ENCODE measurements around the gene ZMIZ1. TPM values are rescaled to one million over a fixed set of nuclear protein-coding genes. Genes with fewer than 3 reads are reported as not detected.

ZMIZ1 gene
- total and polyA plus RNA-seq, 4 donors, result 18.3 to 80.2 (median 42.6) TPM

DNA sequence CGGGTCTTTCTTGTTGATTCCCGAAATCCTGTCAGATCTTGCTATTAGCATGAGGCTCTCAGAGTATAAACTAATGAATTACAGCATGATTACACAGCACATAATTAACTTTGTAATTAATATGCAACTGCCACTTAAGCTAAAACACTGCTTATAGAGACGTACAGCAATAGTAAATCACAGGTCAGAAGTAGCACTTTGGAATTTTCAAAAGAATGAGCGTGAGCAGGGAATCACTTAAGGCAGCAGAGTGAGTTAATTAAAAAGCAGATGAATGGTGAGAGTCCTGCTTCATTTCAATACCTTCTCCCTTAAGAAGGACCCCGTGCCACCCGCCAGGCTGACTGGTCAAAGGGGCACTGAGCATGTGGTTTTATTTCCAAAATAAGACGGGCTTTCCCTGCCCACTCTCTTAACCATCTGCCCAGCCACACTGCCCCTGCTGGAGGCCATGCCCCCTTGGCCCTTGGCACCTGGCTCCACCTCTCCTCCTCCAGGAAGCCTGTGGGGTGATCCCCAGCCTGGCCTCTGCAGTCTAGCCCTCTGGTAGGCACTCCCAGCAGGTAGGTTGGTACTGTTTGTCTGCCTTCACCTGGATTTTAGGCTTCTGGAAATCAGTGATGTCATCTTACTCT lies 117.8 kb downstream of the ZMIZ1 start:
- 61 to 80% methylated on average over 7 of the region's 7 CpGs for WGBS, 2 donors
- H3K27me3 ChIP-seq (ENCODE audit: control insufficient read depth in 3 of 3, insufficient read depth in 3 of 3, low read length in 2 of 3), result no peaks in the 10 kb centered on the region
- H3K9ac ChIP-seq (ENCODE audit: insufficient read depth in 1 of 2, low read length in 2 of 2), result peak overlapping the region in 1 of 2 donors; percentile 32
- no peak for ATAC-seq (ENCODE audit: insufficient read depth, low FRiP score)
- no peak for DNase-seq
- H3K27ac ChIP-seq (ENCODE audit: low read depth in 1 of 2, low read length in 1 of 2), result peak overlapping the region in 1 of 2 donors; percentile 48
- peaks cover 10 to 71% (median 49%) of the 10 kb centered on the region in 5 donors for H3K4me1 ChIP-seq (ENCODE audit: control insufficient read depth in 5 of 5, insufficient read depth in 5 of 5, low read length in 5 of 5)
- H3K9me3 ChIP-seq (ENCODE audit: control insufficient read depth in 4 of 4, insufficient read depth in 3 of 4, low read length in 3 of 4), result no peaks in the 10 kb centered on the region
- H3K36me3 ChIP-seq (ENCODE audit: control insufficient read depth in 4 of 4, insufficient read depth in 4 of 4, low read length in 4 of 4), result peaks cover 0 to 10% (median 4%) of the 10 kb centered on the region in 4 donors
- TF ChIP-seq, protein P1, sequence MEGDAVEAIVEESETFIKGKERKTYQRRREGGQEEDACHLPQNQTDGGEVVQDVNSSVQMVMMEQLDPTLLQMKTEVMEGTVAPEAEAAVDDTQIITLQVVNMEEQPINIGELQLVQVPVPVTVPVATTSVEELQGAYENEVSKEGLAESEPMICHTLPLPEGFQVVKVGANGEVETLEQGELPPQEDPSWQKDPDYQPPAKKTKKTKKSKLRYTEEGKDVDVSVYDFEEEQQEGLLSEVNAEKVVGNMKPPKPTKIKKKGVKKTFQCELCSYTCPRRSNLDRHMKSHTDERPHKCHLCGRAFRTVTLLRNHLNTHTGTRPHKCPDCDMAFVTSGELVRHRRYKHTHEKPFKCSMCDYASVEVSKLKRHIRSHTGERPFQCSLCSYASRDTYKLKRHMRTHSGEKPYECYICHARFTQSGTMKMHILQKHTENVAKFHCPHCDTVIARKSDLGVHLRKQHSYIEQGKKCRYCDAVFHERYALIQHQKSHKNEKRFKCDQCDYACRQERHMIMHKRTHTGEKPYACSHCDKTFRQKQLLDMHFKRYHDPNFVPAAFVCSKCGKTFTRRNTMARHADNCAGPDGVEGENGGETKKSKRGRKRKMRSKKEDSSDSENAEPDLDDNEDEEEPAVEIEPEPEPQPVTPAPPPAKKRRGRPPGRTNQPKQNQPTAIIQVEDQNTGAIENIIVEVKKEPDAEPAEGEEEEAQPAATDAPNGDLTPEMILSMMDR (IDR thresholded peaks at IDR 0.05; ENCODE audit: control extremely low read depth, extremely low read depth), result no peak
- H3K4me3 ChIP-seq, result no peak overlapping the region

DNA sequence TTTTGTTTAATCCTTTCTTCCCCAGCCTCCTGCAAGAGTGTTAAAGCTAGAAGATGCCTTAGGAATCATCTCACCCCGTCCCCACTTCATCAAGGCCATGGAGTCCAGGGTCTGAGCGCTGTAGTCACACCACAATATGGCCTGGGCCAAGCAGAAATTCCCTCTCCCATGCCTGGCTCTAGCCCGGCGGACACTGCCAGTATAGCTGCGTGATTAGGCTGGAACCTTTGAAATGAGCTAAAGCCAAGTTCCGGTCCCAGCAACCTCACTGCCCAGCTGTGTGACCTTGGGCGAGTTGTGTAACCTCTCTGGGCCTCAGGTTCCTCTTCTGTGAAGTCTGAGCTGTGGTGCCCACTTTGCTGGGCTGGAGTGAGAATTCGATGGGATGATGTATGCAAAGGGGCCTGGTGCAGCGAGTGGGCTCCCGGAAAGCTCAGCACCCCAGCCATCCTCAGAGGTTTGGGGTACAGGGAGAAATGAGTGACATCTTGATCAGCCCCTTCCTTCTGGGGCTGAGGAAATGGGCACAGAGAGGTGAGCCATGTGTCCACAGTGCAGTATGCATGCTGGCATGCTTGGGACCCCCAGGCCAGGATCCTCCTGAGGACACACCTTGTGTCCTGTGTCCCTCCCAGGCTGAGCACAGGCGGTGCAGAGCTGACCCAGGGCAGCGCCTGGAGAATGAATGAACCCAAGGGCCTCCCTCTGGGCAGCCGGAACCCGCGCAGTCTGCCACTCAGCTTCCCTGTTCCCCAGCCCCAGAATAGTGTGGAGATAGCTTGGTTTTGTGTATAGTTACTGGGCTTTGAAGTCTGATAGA lies 118.6 kb downstream of the ZMIZ1 start:
- Histone ChIP-seq H3K27me3 (ENCODE audit: control insufficient read depth in 3 of 3, insufficient read depth in 3 of 3, low read length in 2 of 3) (no peaks in the 10 kb centered on the region), H3K27ac (ENCODE audit: low read depth in 1 of 2, low read length in 1 of 2) (peak overlapping the region in 1 of 2 donors; percentile 48), H3K4me3 (no peak overlapping the region), H3K9me3 (ENCODE audit: control insufficient read depth in 4 of 4, insufficient read depth in 3 of 4, low read length in 3 of 4) (no peaks in the 10 kb centered on the region), H3K36me3 (ENCODE audit: control insufficient read depth in 4 of 4, insufficient read depth in 4 of 4, low read length in 4 of 4) (peaks cover 0 to 10% (median 4%) of the 10 kb centered on the region in 4 donors), H3K4me1 (ENCODE audit: control insufficient read depth in 5 of 5, insufficient read depth in 5 of 5, low read length in 5 of 5) (peaks cover 17 to 64% (median 54%) of the 10 kb centered on the region in 5 donors), H3K9ac (ENCODE audit: insufficient read depth in 1 of 2, low read length in 2 of 2) (peak overlapping the region in 1 of 2 donors; percentile 32)
- ATAC-seq (ENCODE audit: insufficient read depth, low FRiP score) (no peak), DNase-seq (no peak)
- TF ChIP-seq, protein P1 (IDR thresholded peaks at IDR 0.05; ENCODE audit: control extremely low read depth, extremely low read depth), result no peak
- 80 to 87% methylated on average over 15 of the region's 15 CpGs for WGBS, 2 donors

DNA sequence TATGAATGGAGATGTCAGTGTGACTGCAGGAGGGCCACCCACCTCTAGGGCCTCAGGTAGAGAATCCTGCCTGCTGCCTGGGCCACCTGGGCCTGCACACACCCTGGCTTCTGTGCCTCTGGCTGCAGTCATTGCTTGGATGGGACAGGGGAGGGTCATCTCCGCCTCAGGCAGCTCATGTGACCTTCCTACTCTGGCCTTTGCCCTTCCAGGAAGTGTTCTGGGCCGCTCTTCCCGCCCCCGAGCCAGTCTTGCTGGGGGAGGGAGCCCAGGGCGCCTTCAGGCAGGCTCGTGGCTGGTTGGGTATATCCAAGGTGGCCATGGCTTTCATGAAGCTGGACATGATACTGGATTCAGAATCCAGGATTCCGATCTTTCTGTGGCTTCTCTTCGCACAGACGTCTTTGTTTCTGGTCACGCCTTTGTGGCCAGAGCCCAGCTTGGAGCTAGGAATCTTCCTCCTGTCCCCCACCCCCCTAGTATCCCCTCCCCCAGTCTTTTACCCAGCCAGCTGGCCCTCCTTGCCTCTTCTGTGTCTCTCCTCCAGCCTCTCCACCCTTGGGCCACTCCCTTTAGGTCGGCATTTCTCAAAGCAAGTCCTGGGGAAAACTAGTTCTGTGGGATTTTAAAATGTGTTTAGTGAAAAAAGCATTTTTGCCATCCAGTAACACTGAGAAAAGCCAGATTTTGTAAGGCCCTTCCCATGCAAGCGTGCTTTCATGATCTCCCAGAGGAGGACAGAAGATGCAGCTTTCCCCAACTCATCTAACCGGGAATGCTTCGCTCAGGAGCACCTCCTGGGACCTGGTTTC lies 119.6 kb downstream of the ZMIZ1 start:
- Histone ChIP-seq H3K27me3 (ENCODE audit: control insufficient read depth in 3 of 3, insufficient read depth in 3 of 3, low read length in 2 of 3) (no peaks in the 10 kb centered on the region), H3K9me3 (ENCODE audit: control insufficient read depth in 4 of 4, insufficient read depth in 3 of 4, low read length in 3 of 4) (no peaks in the 10 kb centered on the region), H3K4me1 (ENCODE audit: control insufficient read depth in 5 of 5, insufficient read depth in 5 of 5, low read length in 5 of 5) (peaks cover 17 to 59% (median 51%) of the 10 kb centered on the region in 5 donors), H3K4me3 (no peak overlapping the region), H3K9ac (ENCODE audit: insufficient read depth in 1 of 2, low read length in 2 of 2) (no peak overlapping the region), H3K36me3 (ENCODE audit: control insufficient read depth in 4 of 4, insufficient read depth in 4 of 4, low read length in 4 of 4) (peaks cover 0 to 10% (median 4%) of the 10 kb centered on the region in 4 donors), H3K27ac (ENCODE audit: low read depth in 1 of 2, low read length in 1 of 2) (peak overlapping the region in 1 of 2 donors; percentile 54)
- DNase-seq, result peak in 1 of 3 donors; percentile 44
- TF ChIP-seq, protein P1 (IDR thresholded peaks at IDR 0.05; ENCODE audit: control extremely low read depth, extremely low read depth), result no peak
- WGBS, 2 donors, result 61 to 67% methylated on average over 14 of the region's 14 CpGs
- ATAC-seq (ENCODE audit: insufficient read depth, low FRiP score), result no peak

Measured in lung (tissue), 12 donors.